ENCODE measurements around the gene COL3A1. TPM values are rescaled to one million over a fixed set of nuclear protein-coding genes. Genes with fewer than 3 reads are reported as not detected.

The COL3A1 gene
- total and polyA plus RNA-seq, 2 of the 8 experiments (the other 6 are each of a cell fraction or from before 2014, with no cell fraction given), result 0.07 to 0.11 TPM

DNA sequence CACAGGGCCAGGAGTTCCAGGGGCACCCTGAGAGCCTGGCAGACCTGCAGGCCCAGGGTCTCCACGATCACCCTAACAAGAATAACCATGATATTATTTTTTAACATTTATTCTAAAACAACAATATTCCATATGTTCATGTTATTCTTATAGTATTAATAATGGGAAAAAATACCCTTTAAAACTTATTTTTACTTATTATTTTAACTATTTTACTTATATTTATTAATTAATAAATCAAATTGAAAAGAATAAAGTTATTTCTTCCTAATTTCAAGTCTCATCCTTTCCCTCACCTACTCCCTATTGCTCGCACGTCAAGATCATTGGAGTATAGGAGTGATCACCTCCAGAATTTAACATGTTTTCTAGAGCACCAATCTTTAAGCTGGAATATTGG lies 71.7 kb downstream of the COL3A1 start:
- Histone ChIP-seq H3K23ac (ENCODE audit: insufficient read length) (no peak overlapping the region), H3K79me1 (ENCODE audit: low read depth, low read length) (no peaks in the 10 kb centered on the region), H2AK5ac (ENCODE audit: low read depth, low read length) (no peak overlapping the region), H2BK15ac (ENCODE audit: low read length) (no peak overlapping the region), H2BK120ac (replicated peaks; ENCODE audit: low read depth, low read length) (no peak overlapping the region), H3K14ac (ENCODE audit: insufficient read length) (no peak overlapping the region), H3K9me3 (ENCODE audit: insufficient read depth in 2 of 2, low read depth in 1 of 2, low read length in 1 of 2) (no peaks in the 10 kb centered on the region), H4K5ac (ENCODE audit: insufficient read length, low read depth, low read length) (no peak overlapping the region), H4K20me1 (replicated peaks in 1 of 2; ENCODE audit: control insufficient read depth in 1 of 2, insufficient read depth in 2 of 2, low read length in 2 of 2) (no peaks in the 10 kb centered on the region), H4K91ac (replicated peaks; ENCODE audit: insufficient read length, low read length) (no peak overlapping the region), H3K27me3 (replicated peaks in 1 of 4; ENCODE audit: control insufficient read depth in 3 of 4, extremely low read depth in 1 of 4, insufficient read depth in 3 of 4, low read length in 3 of 4) (no peaks in the 10 kb centered on the region), H4K8ac (ENCODE audit: extremely low read depth, insufficient read depth, low read length) (no peak overlapping the region), H2AFZ (ENCODE audit: low read length) (no peak overlapping the region), H2BK5ac (ENCODE audit: low read depth, low read length) (no peak overlapping the region), H3K4me3 (ENCODE audit: extremely low read depth in 1 of 4, insufficient read depth in 2 of 4, low read depth in 3 of 4, low read length in 4 of 4) (no peak overlapping the region), H2BK20ac (ENCODE audit: low read length) (no peak overlapping the region), H3K23me2 (ENCODE audit: low read depth, low read length) (no peaks in the 10 kb centered on the region), H3K4me2 (ENCODE audit: insufficient read depth in 1 of 2, low read depth in 2 of 2, low read length in 2 of 2) (no peak overlapping the region), H3K27ac (ENCODE audit: low read depth, low read length) (no peak overlapping the region), H3K56ac (replicated peaks; ENCODE audit: insufficient read length, low read depth, low read length) (no peak overlapping the region), H3K36me3 (ENCODE audit: control insufficient read depth in 2 of 4, insufficient read depth in 4 of 4, low read length in 3 of 4) (peaks cover 0 to 3% (median 0%) of the 10 kb centered on the region in 4 experiments; a peak in 1 of 8 replicates), H3K4ac (replicated peaks; ENCODE audit: insufficient read length, low read depth, low read length) (no peak overlapping the region), H3K18ac (ENCODE audit: extremely low read depth, low read length) (no peak overlapping the region), H3K4me1 (replicated peaks in 1 of 4; ENCODE audit: control insufficient read depth in 3 of 4, insufficient read depth in 4 of 4, low read length in 3 of 4) (no peaks in the 10 kb centered on the region), H2BK12ac (ENCODE audit: low read depth, low read length) (no peak overlapping the region), H3K9ac (replicated peaks in 1 of 4; ENCODE audit: extremely low read depth in 1 of 4, low read depth in 3 of 4, low read length in 3 of 4) (no peak overlapping the region), H3K79me2 (ENCODE audit: control insufficient read depth in 1 of 2, insufficient read depth in 2 of 2, low read length in 2 of 2) (no peaks in the 10 kb centered on the region)
- 96% methylated on average over 3 of the region's 3 CpGs; no CpG with 5 or more reads in 1 of the 2 experiments for WGBS, 2 experiments (ENCODE audit: extremely low coverage in 1 of 2, insufficient coverage in 1 of 2, insufficient read length in 1 of 2, insufficient replicate concordance in 2 of 2, low coverage in 1 of 2, low lambda C conversion rate in 2 of 2, missing lambda C conversion rate in 1 of 2)
- no peak for DNase-seq (ENCODE audit: low read depth in 1 of 2, low spot score in 2 of 2)
- CTCF ChIA-PET (ENCODE audit: partially characterized antibody), result no interaction called here
- POLR2A ChIA-PET (ENCODE audit: partially characterized antibody), result no interaction called here
- no peak for FAIRE-seq
- no peak for TF ChIP-seq RBBP5 (IDR thresholded peaks at IDR 0.05; ENCODE audit: borderline replicate concordance, low read depth, low read length)
- TF ChIP-seq MAFK (IDR thresholded peaks at IDR 0.05; ENCODE audit: low read depth, low read length), result no peak

All from H1 (cell line).